Right lung (tissue), 5 donors: ENCODE measurements around the gene INPP4A. TPM values are rescaled to one million over a fixed set of nuclear protein-coding genes. Genes with fewer than 3 reads are reported as not detected.

Experiments used
- DNase-seq, 2 donors: peaks; one replicate each; pipeline ENCODE4 v3.0.0-alpha.2; 2013
- polyA plus RNA-seq, 5 donors: library from polyadenylated mRNA; unstranded; fragments of 120-200 nt; gene quantifications; one replicate each; pipeline versions ENCODE4 v1.2.1 to v1.2.3, GENCODE V29; 2013; ENCODE audit warnings: inconsistent platforms in 1 of 5, low replicate concordance in 1 of 5; ENCODE audit not compliant: insufficient read length in 5 of 5, insufficient read depth in 1 of 5

Gene INPP4A
- polyA plus RNA-seq, 5 donors = 12.6 to 24.5 (median 21.5) TPM

- no peak for DNase-seq
Observed at GRCh38 chr2:98474979-98475632, 30.4 kb downstream of the INPP4A start.

GRCh38 chr2:98476192-98476868 is 31.7 kb downstream of the INPP4A start:
- DNase-seq = no peak

- no peak for DNase-seq
Observed at GRCh38 chr2:98477036-98477435, 32.4 kb downstream of the INPP4A start.

- DNase-seq = no peak
Observed at GRCh38 chr2:98477506-98477905, 32.8 kb downstream of the INPP4A start.

GRCh38 chr2:98478088-98478551 is 33.5 kb downstream of the INPP4A start:
- no peak for DNase-seq

GRCh38 chr2:98478907-98479306 is 34.2 kb downstream of the INPP4A start:
- no peak for DNase-seq

- no peak for DNase-seq
Observed at GRCh38 chr2:98479371-98479770, 34.7 kb downstream of the INPP4A start.

- DNase-seq = no peak
Observed at GRCh38 chr2:98479959-98480524, 35.4 kb downstream of the INPP4A start.

GRCh38 chr2:98480598-98480997 is 35.9 kb downstream of the INPP4A start:
- no peak for DNase-seq

GRCh38 chr2:98482362-98482761 is 37.7 kb downstream of the INPP4A start:
- no peak for DNase-seq

- DNase-seq = no peak
Observed at GRCh38 chr2:98483257-98483861, 38.7 kb downstream of the INPP4A start.

- DNase-seq = no peak
Observed at GRCh38 chr2:98484121-98484557, 39.5 kb downstream of the INPP4A start.

GRCh38 chr2:98484652-98485452 is 40.2 kb downstream of the INPP4A start:
- DNase-seq = no peak

- DNase-seq = no peak
Observed at GRCh38 chr2:98485453-98485755, 40.7 kb downstream of the INPP4A start.

GRCh38 chr2:98486374-98486981 is 41.8 kb downstream of the INPP4A start:
- no peak for DNase-seq

- no peak for DNase-seq
Observed at GRCh38 chr2:98487101-98487805, 42.6 kb downstream of the INPP4A start.

- DNase-seq = no peak
Observed at GRCh38 chr2:98487806-98488189, 43.1 kb downstream of the INPP4A start.

GRCh38 chr2:98488252-98488651 is 43.6 kb downstream of the INPP4A start:
- no peak for DNase-seq

- DNase-seq = no peak
Observed at GRCh38 chr2:98489486-98489885, 44.8 kb downstream of the INPP4A start.

GRCh38 chr2:98489971-98490962 is 45.6 kb downstream of the INPP4A start:
- DNase-seq = no peak
